SK-N-SH (cell line): ENCODE measurements around the gene PKP1. TPM values are rescaled to one million over a fixed set of nuclear protein-coding genes. Genes with fewer than 3 reads are reported as not detected.

ENCODE experiments used
- CTCF ChIA-PET: fragments of 300-600, 350-600 bp; formaldehyde crosslinking; extraction: SDS; loops from one replicate; lab custom pipeline; 2021; lab: Yijun Ruan, JAX
- POLR2A ChIA-PET: fragments of 350-600 bp; sonication (Branson Sonifier 250); formaldehyde crosslinking; extraction: SDS; loops from one replicate; lab custom pipeline; 2020; ENCODE audit warnings: antibody characterized with exemption, inconsistent platforms; lab: Yijun Ruan, JAX
- DNase-seq: peaks from one replicate; pipeline ENCODE4 v3.0.0; 2012
- H2AFZ ChIP-seq: fragments of 200-600 bp; sonication (generic); 2 replicates; pipeline ENCODE4 v1.8.1; 2016; ENCODE audit warnings: antibody characterized with exemption, mild to moderate bottlenecking, low read depth
- H3F3A ChIP-seq: fragments of 200-600 bp; sonication (generic); replicated peaks from 2 replicates; pipeline ENCODE3; 2016; ENCODE audit warnings: antibody characterized with exemption, mild to moderate bottlenecking; ENCODE audit not compliant: insufficient read depth
- H3K27ac ChIP-seq, 2 experiments: fragments of 200-500 bp in 1 of 2; fragments of 200-600 bp in 1 of 2; sonication (Bioruptor generic) in 1 of 2; sonication (generic), shearing (Covaris generic) in 1 of 2; 2 replicates each; pipeline versions ENCODE4 v1.5.1 to v1.6.1; 2014 to 2016; ENCODE audit warnings: low read depth in 2 of 2, inconsistent platforms in 1 of 2, low read length in 1 of 2, mild to moderate bottlenecking in 1 of 2, mixed read lengths in 1 of 2
- H3K27me3 ChIP-seq: fragments of 200-600 bp; sonication (generic), shearing (Covaris generic); 2 replicates; pipeline ENCODE4 v1.6.1; 2016; ENCODE audit warnings: mixed run types; ENCODE audit not compliant: insufficient read depth
- H3K36me3 ChIP-seq, 2 experiments: fragments of 200-500 bp in 1 of 2; fragments of 200-600 bp in 1 of 2; sonication (Bioruptor generic) in 1 of 2; sonication (generic) in 1 of 2; replicated peaks in 1 of 2; 2 replicates each; pipeline versions ENCODE3 to v1.5.1; 2014 to 2016; ENCODE audit warnings: low read length in 1 of 2, mild to moderate bottlenecking in 1 of 2; ENCODE audit not compliant: insufficient read depth in 2 of 2, control insufficient read depth in 1 of 2
- H3K4me1 ChIP-seq, 2 experiments: fragments of 200-500 bp in 1 of 2; fragments of 200-600 bp in 1 of 2; sonication (Bioruptor generic) in 1 of 2; sonication (generic), shearing (Covaris generic) in 1 of 2; 2 replicates each; pipeline versions ENCODE4 v1.5.1 to v1.6.1; 2014 to 2016; ENCODE audit warnings: low read depth in 1 of 2, low read length in 1 of 2, mixed run types in 1 of 2; ENCODE audit not compliant: insufficient read depth in 2 of 2, control insufficient read depth in 1 of 2
- H3K4me2 ChIP-seq: fragments of 200-600 bp; sonication (generic), shearing (Covaris generic); 2 replicates; pipeline ENCODE4 v1.6.1; 2017; ENCODE audit warnings: mixed run types
- H3K4me3 ChIP-seq, 2 experiments: fragments of 200-500 bp in 1 of 2; fragments of 200-600 bp in 1 of 2; sonication (Bioruptor generic) in 1 of 2; sonication (generic), shearing (Covaris generic) in 1 of 2; 2 replicates each; pipeline versions ENCODE4 v1.5.1 to v1.8.1; 2014 to 2016; ENCODE audit warnings: low read depth in 2 of 2, inconsistent platforms in 1 of 2, low read length in 1 of 2, mild to moderate bottlenecking in 1 of 2, mixed read lengths in 1 of 2, moderate library complexity in 1 of 2
- H3K79me2 ChIP-seq: fragments of 200-600 bp; sonication (generic); 2 replicates; pipeline ENCODE4 v1.8.1; 2017; ENCODE audit warnings: mild to moderate bottlenecking; ENCODE audit not compliant: insufficient read depth
- H3K9ac ChIP-seq: fragments of 200-600 bp; sonication (generic); 2 replicates; pipeline ENCODE4 v1.6.1; 2017; ENCODE audit warnings: mixed run types
- H3K9me2 ChIP-seq: fragments of 200-600 bp; sonication (generic); 2 replicates; pipeline ENCODE4 v1.6.1; 2017; ENCODE audit warnings: mixed run types
- H3K9me3 ChIP-seq: fragments of 200-600 bp; sonication (generic); 2 replicates; pipeline ENCODE4 v1.6.1; 2017; ENCODE audit warnings: mixed run types, mild to moderate bottlenecking, moderate library complexity
- H4K20me1 ChIP-seq: fragments of 200-600 bp; sonication (generic); 2 replicates; pipeline ENCODE4 v1.6.1; 2017; ENCODE audit warnings: mild to moderate bottlenecking, mixed run types; ENCODE audit not compliant: insufficient read depth
- CTCF ChIP-seq: fragments of 200-600 bp; sonication (generic); IDR thresholded peaks from 2 replicates; pipeline ENCODE4 v1.6.1; 2017; ENCODE audit warnings: antibody characterized with exemption, mild to moderate bottlenecking, moderate library complexity
- EP300 ChIP-seq, 2 experiments: IDR thresholded peaks; 2 replicates each; pipeline versions ENCODE4 v1.4.0 to v1.6.1; 2012; ENCODE audit warnings: borderline replicate concordance in 1 of 2, low read depth in 1 of 2, low read length in 1 of 2
- EZH2phosphoT487 ChIP-seq: fragments of 200-600 bp; sonication (generic); IDR thresholded peaks from 2 replicates; pipeline ENCODE4 v1.6.1; 2017; ENCODE audit warnings: low read depth, mixed run types, mild to moderate bottlenecking, antibody characterized with exemption, moderate library complexity, borderline replicate concordance
- FOXM1 ChIP-seq: IDR thresholded peaks from 2 replicates; pipeline ENCODE4 v1.4.0; 2012; ENCODE audit warnings: low read depth, mild to moderate bottlenecking
- GABPA ChIP-seq: IDR thresholded peaks from 2 replicates; pipeline ENCODE4 v1.4.0; 2012; ENCODE audit warnings: low read depth, mild to moderate bottlenecking
- JUND ChIP-seq: IDR thresholded peaks from 2 replicates; pipeline ENCODE4 v1.4.0; 2012
- MAX ChIP-seq: IDR thresholded peaks from 2 replicates; pipeline ENCODE4 v1.4.0; 2012; ENCODE audit warnings: low read depth
- MEF2A ChIP-seq: IDR thresholded peaks from 2 replicates; pipeline ENCODE4 v1.4.0; 2012; ENCODE audit warnings: low read depth, borderline replicate concordance
- NRF1 ChIP-seq: IDR thresholded peaks from 2 replicates; pipeline ENCODE4 v1.6.1; 2012; ENCODE audit warnings: low read depth, mild to moderate bottlenecking, low read length
- PBX3 ChIP-seq: IDR thresholded peaks from 2 replicates; pipeline ENCODE4; 2012
- RAD21 ChIP-seq: IDR thresholded peaks from 2 replicates; pipeline ENCODE4 v1.6.1; 2012; ENCODE audit warnings: mild to moderate bottlenecking, low read length
- RCOR1 ChIP-seq: fragments of 150-350 bp; IDR thresholded peaks from 2 replicates; pipeline ENCODE4 v1.6.1; 2017; ENCODE audit warnings: antibody characterized with exemption, low read length
- SIN3A ChIP-seq: IDR thresholded peaks from 2 replicates; pipeline ENCODE4 v1.6.1; 2012; ENCODE audit warnings: low read depth, mild to moderate bottlenecking, low read length, moderate library complexity, borderline replicate concordance
- SMC3 ChIP-seq: IDR thresholded peaks from 2 replicates; pipeline ENCODE4 v1.6.1; 2012; ENCODE audit warnings: low read depth, low read length, improper control_type of control experiment
- TAF1 ChIP-seq: IDR thresholded peaks from 2 replicates; pipeline ENCODE4 v1.6.1; 2012; ENCODE audit warnings: low read depth, mild to moderate bottlenecking, low read length, moderate library complexity, borderline replicate concordance
- TCF12 ChIP-seq: IDR thresholded peaks from 2 replicates; pipeline ENCODE4 v1.4.0; 2012
- WGBS: methylation state at CpG from one replicate; pipeline ENCODE4 v1.1.6; 2017; ENCODE audit warnings: low lambda C conversion rate; 5-methylcytosine and 5-hydroxymethylcytosine counted together
- polyA plus RNA-seq, 3 experiments: library from polyadenylated mRNA; depleted of rRNA; stranded (reverse); fragments of >200 nt; gene quantifications; 2 replicates each; pipeline ENCODE4 v1.2.3, GENCODE V29; 2012
- TF ChIP-seq, protein P1 (sequence below): fragments of 150-350 bp; IDR thresholded peaks from 2 replicates; pipeline ENCODE4 v1.6.1; 2016; ENCODE audit warnings: mild to moderate bottlenecking, low read depth, low read length
- TF ChIP-seq, protein P2 (sequence below): fragments of 150-350 bp; IDR thresholded peaks from 2 replicates; pipeline ENCODE4 v1.6.1; 2017; ENCODE audit warnings: antibody characterized with exemption, low read length, low read depth, borderline replicate concordance

The PKP1 gene
- polyA plus RNA-seq, 1 of the 3 experiments (the other 2 are of a cell fraction): not detected

GRCh38 chr1:201260236-201260590 is 23.1 kb upstream of the PKP1 start (continued):
- TF ChIP-seq CTCF (no peak), RCOR1 (no peak), PBX3 (no peak)

DNA sequence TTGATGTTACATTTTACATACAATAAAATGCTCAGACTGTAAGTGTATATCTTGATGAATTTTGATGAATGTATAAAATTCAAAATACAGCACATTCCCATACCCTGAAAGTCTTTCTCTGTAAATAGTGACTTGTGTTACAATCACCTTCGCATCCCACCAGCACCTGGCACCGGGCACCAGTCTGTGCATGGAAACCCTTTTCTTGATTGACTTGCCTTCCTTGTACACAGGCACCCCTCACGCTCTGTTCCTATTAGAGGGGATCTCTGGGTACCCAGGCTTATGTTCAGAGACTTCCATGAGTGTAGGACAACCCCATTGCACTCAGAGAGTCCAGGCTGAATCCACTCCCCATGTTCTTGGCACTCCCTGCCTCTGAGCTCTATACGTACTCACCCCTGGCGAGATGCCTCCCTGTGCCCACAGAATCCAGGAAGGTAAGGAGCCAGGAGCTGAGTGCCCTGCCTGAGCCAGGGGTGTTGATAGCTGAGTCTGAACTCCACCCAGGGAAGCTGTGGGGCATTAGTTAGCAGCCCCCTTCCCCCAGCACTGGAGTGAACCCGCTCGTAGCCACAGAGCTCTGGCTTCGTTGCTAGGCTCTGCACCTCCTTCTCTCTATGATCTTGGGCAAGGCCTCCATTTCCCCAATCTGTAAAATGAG is 22.5 kb upstream of the PKP1 start:
- H3K27ac ChIP-seq: no peak overlapping the region
- H3K36me3 ChIP-seq: no peaks in the 10 kb centered on the region
- 89% methylated on average over 8 of the region's 8 CpGs for WGBS
- no peaks in the 10 kb centered on the region for H3K27me3 ChIP-seq
- H3F3A ChIP-seq: no peaks in the 10 kb centered on the region
- no peak overlapping the region for H2AFZ ChIP-seq
- no peak for DNase-seq
- no peaks in the 10 kb centered on the region for H3K9me3 ChIP-seq
- H3K9me2 ChIP-seq: no peaks in the 10 kb centered on the region
- no peak overlapping the region for H3K4me3 ChIP-seq
- H3K4me1 ChIP-seq: peaks cover 6 to 10% of the 10 kb centered on the region in 2 experiments; a peak in 3 of 4 replicates
- no peak overlapping the region for H3K4me2 ChIP-seq
- POLR2A ChIA-PET: no interaction called here
- CTCF ChIA-PET: interaction anchor here (0.6 to 9.6 kb wide), 5 partner anchors 21 to 100 kb away, joined by 3 to 99 read pairs (median 21); no protein-coding TSS in a partner anchor
- no peak overlapping the region for H3K9ac ChIP-seq
- no peaks in the 10 kb centered on the region for H3K79me2 ChIP-seq
- no peaks in the 10 kb centered on the region for H4K20me1 ChIP-seq
- TF ChIP-seq MEF2A (no peak), PBX3 (no peak), SMC3 (no peak), EP300 (IDR thresholded peaks at IDR 0.05; ENCODE audit: borderline replicate concordance in 1 of 2, low read depth in 1 of 2, low read length in 1 of 2) (no peak), EZH2phosphoT487 (no peak), TCF12 (no peak), JUND (no peak), FOXM1 (no peak), SIN3A (no peak), RAD21 (no peak), NRF1 (no peak), GABPA (no peak), TAF1 (no peak), MAX (no peak)
- TF ChIP-seq, protein P1, sequence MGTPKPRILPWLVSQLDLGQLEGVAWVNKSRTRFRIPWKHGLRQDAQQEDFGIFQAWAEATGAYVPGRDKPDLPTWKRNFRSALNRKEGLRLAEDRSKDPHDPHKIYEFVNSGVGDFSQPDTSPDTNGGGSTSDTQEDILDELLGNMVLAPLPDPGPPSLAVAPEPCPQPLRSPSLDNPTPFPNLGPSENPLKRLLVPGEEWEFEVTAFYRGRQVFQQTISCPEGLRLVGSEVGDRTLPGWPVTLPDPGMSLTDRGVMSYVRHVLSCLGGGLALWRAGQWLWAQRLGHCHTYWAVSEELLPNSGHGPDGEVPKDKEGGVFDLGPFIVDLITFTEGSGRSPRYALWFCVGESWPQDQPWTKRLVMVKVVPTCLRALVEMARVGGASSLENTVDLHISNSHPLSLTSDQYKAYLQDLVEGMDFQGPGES: no peak
- TF ChIP-seq, protein P2, sequence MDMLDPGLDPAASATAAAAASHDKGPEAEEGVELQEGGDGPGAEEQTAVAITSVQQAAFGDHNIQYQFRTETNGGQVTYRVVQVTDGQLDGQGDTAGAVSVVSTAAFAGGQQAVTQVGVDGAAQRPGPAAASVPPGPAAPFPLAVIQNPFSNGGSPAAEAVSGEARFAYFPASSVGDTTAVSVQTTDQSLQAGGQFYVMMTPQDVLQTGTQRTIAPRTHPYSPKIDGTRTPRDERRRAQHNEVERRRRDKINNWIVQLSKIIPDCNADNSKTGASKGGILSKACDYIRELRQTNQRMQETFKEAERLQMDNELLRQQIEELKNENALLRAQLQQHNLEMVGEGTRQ: no peak
